Measurements from ENCODE around the gene SIX5. TPM values are rescaled to one million over a fixed set of nuclear protein-coding genes. Genes with fewer than 3 reads are reported as not detected.

SIX5 gene
- total RNA-seq, 1 experiment from 2014 or later: 9.3 TPM

DNA sequence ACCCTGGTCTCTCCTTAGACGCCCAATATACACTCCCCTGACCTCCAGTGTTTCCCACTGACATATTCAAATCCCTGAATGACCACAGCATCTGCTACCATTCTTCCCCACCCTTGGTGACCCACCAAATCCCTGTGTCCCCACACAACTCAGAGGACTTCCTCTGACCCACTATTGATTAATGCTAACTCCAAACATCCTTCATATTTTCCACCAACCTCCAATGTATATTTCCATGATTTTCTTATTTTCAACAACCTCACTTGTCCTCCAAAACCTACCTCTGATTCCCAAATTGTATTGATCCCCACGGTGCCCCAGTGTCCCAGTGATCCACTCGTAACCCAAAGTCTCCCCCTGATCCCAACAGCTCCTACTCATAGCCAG, 24.1 kb upstream of the SIX5 start:
- Histone ChIP-seq H2AFZ (ENCODE audit: low read length) (no peak overlapping the region), H3K79me2 (ENCODE audit: low read length) (peaks cover 16% of the 10 kb centered on the region), H3K9me2 (replicated peaks; ENCODE audit: low read length) (no peaks in the 10 kb centered on the region), H3K27ac (ENCODE audit: low read length) (no peak overlapping the region), H3K4me3 (ENCODE audit: low read length) (no peak overlapping the region), H3F3A (ENCODE audit: low read length, unreplicated experiment) (no peaks in the 10 kb centered on the region), H3K36me3 (ENCODE audit: low read depth, low read length) (peaks cover 8% of the 10 kb centered on the region; the same call in 1 of the 2 replicates), H3K4me1 (ENCODE audit: insufficient read depth, low read length) (peaks cover 6% of the 10 kb centered on the region; the same call in 1 of the 2 replicates), H3K4me2 (ENCODE audit: low read length) (no peak overlapping the region), H3K9me3 (ENCODE audit: low read length) (no peaks in the 10 kb centered on the region), H3K27me3 (ENCODE audit: low read length) (no peaks in the 10 kb centered on the region), H4K20me1 (ENCODE audit: low read length) (no peaks in the 10 kb centered on the region), H3K9ac (ENCODE audit: low read length) (no peak overlapping the region)
- DNase-seq (no peak), ATAC-seq (no peak)
- ChIA-PET CTCF (interaction anchor here (0.6 kb wide), 1 partner anchor 70 kb away, joined by 6 read pairs; no protein-coding TSS in a partner anchor), POLR2A (ENCODE audit: unreplicated experiment) (interaction anchor here (0.5 to 0.6 kb wide), 5 partner anchors 14 to 190 kb away, joined by 3 to 8 read pairs (median 3); no protein-coding TSS in a partner anchor)
- no TSS peak for BruUV-seq (replicated peaks)
- intact Hi-C loops (cut with micrococcal nuclease): no loop called here
- TF ChIP-seq EZH2phosphoT487 (IDR thresholded peaks at IDR 0.05; ENCODE audit: borderline replicate concordance, low read length): no peak
- TF ChIP-seq, protein P1, sequence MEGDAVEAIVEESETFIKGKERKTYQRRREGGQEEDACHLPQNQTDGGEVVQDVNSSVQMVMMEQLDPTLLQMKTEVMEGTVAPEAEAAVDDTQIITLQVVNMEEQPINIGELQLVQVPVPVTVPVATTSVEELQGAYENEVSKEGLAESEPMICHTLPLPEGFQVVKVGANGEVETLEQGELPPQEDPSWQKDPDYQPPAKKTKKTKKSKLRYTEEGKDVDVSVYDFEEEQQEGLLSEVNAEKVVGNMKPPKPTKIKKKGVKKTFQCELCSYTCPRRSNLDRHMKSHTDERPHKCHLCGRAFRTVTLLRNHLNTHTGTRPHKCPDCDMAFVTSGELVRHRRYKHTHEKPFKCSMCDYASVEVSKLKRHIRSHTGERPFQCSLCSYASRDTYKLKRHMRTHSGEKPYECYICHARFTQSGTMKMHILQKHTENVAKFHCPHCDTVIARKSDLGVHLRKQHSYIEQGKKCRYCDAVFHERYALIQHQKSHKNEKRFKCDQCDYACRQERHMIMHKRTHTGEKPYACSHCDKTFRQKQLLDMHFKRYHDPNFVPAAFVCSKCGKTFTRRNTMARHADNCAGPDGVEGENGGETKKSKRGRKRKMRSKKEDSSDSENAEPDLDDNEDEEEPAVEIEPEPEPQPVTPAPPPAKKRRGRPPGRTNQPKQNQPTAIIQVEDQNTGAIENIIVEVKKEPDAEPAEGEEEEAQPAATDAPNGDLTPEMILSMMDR (conservative IDR thresholded peaks at IDR 0.05; ENCODE audit: low read depth, low read length): no peak
- no peak for TF ChIP-seq EZH2 (IDR thresholded peaks at IDR 0.05; ENCODE audit: low read length, unreplicated experiment)

DNA sequence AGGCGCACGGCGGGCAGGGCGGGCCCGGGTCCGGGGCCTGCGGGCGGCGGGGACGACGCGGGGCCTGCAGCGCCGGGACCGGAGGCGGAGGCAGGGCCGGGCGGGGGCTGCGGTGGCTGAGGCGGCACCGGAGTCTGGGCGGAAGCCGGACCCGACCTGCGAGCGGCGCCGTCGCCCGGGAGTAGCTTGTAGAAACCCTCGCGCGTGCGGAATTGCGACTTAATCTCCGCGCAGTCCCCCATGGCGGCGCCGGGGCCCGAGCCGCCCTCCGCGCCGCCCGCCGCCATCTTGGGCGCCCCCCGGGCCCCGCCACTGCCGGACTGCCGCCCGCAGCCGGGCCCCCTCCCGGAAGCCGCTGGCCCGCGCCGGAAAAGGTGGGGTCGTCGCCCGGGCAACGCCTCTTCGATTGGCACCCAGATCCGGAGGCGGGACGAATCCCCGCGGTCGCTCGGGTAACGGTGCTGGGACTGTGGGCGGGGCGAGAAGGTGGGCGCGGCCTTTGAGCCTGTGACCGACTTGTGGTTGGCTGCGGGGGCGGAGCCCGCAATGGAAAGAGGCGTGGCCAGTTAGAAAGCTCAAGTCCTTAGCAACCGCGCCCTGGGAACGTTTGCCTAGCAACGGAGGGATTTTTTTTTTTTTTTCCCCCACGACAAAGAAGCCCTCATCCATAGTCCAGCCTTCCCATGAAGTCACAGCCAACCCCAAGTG, 23.6 kb upstream of the SIX5 start, which contains the start of gene DMWD:
Gene DMWD (minus strand): TSS at position 376 of the 708 bp plus-strand sequence. CDS start 89 bp downstream, at position 287.
- BruUV-seq (replicated peaks): no TSS peak
- H3K27ac ChIP-seq (ENCODE audit: low read length): no peak within 1 kb of the TSS
- peak within 1 kb of the TSS; percentile 97 for H3K4me2 ChIP-seq (ENCODE audit: low read length)
- H3K36me3 ChIP-seq (ENCODE audit: low read depth, low read length): peaks cover 8% of the 10 kb centered on the region; the same call in 1 of the 2 replicates
- ChIA-PET POLR2A (ENCODE audit: unreplicated experiment) (interaction anchor here (0.5 to 0.6 kb wide), 7 partner anchors 14 to 189 kb away, joined by 3 to 10 read pairs (median 3); no protein-coding TSS in a partner anchor), CTCF (interaction anchor here (0.6 kb wide), 2 partner anchors 22 to 71 kb away, joined by 6 to 7 read pairs; no protein-coding TSS in a partner anchor)
- peak; percentile 96 for DNase-seq
- no peaks in the 10 kb centered on the region for H4K20me1 ChIP-seq (ENCODE audit: low read length)
- intact Hi-C loops (cut with micrococcal nuclease): no loop called here
- ATAC-seq: peak; percentile 97
- H3K27me3 ChIP-seq (ENCODE audit: low read length): no peaks in the 10 kb centered on the region
- peak within 1 kb of the TSS; percentile 93 for H3K4me3 ChIP-seq (ENCODE audit: low read length)
- peak within 1 kb of the TSS; percentile 83 for H3K9ac ChIP-seq (ENCODE audit: low read length)
- no peaks in the 10 kb centered on the region for H3K9me3 ChIP-seq (ENCODE audit: low read length)
- H3K4me1 ChIP-seq (ENCODE audit: insufficient read depth, low read length): peaks cover 6% of the 10 kb centered on the region; the same call in 1 of the 2 replicates
- H3K9me2 ChIP-seq (replicated peaks; ENCODE audit: low read length): no peaks in the 10 kb centered on the region
- no peak for TF ChIP-seq EZH2 (IDR thresholded peaks at IDR 0.05; ENCODE audit: low read length, unreplicated experiment)
- TF ChIP-seq, protein P1 (conservative IDR thresholded peaks at IDR 0.05; ENCODE audit: low read depth, low read length): no peak
- TF ChIP-seq EZH2phosphoT487 (IDR thresholded peaks at IDR 0.05; ENCODE audit: borderline replicate concordance, low read length): no peak
- H2AFZ ChIP-seq (ENCODE audit: low read length): no peak within 1 kb of the TSS
- no peaks in the 10 kb centered on the region for H3F3A ChIP-seq (ENCODE audit: low read length, unreplicated experiment)
- peaks cover 16% of the 10 kb centered on the region for H3K79me2 ChIP-seq (ENCODE audit: low read length)
